Keratinocyte (primary cell): Measurements from ENCODE around the gene KRTAP1-5. TPM values are rescaled to one million over a fixed set of nuclear protein-coding genes. Genes with fewer than 3 reads are reported as not detected.

ENCODE experiments used
- DNase-seq: peaks from one replicate; pipeline ENCODE4 v3.0.0-alpha.2; 2011; ENCODE audit warnings: low read depth, missing footprints, low spot score
- FAIRE-seq: peaks from 2 replicates; lab custom pipeline; 2011; peaks lifted over from hg19 to GRCh38; lab: Jason Lieb, UNC
- H2AFZ ChIP-seq: 2 replicates; pipeline ENCODE4 v1.6.0; 2012; ENCODE audit warnings: low read length, control low read depth, inconsistent platforms; ENCODE audit not compliant: control insufficient read depth
- H3K27ac ChIP-seq: 2 replicates; pipeline ENCODE4 v1.5.1; 2011; ENCODE audit warnings: low read length; ENCODE audit not compliant: control insufficient read depth, insufficient read depth
- H3K27me3 ChIP-seq: 3 replicates; pipeline ENCODE4 v1.6.0; 2011; ENCODE audit warnings: low read length; ENCODE audit not compliant: control insufficient read depth, insufficient read depth; ENCODE audit errors: extremely low read depth
- H3K36me3 ChIP-seq, 2 experiments: 2 replicates in 1 of 2; 3 replicates in 1 of 2; pipeline ENCODE4 v1.5.1; 2011; ENCODE audit warnings: low read length in 2 of 2, mild to moderate bottlenecking in 1 of 2; ENCODE audit not compliant: control insufficient read depth in 2 of 2, insufficient read depth in 2 of 2; ENCODE audit errors: extremely low read depth in 1 of 2
- H3K4me1 ChIP-seq: 3 replicates; pipeline ENCODE4 v1.5.1; 2011; ENCODE audit warnings: low read length; ENCODE audit not compliant: control insufficient read depth, insufficient read depth; ENCODE audit errors: extremely low read depth
- H3K4me2 ChIP-seq: 3 replicates; pipeline ENCODE4 v1.6.0; 2011; ENCODE audit warnings: low read depth, low read length; ENCODE audit not compliant: control insufficient read depth, insufficient read depth; ENCODE audit errors: extremely low read depth
- H3K4me3 ChIP-seq, 3 experiments: fragments of 200-600 bp in 1 of 3; sonication (generic) in 1 of 3; 2 replicates in 2 of 3; 3 replicates in 1 of 3; pipeline ENCODE4 v1.5.1; 2011 to 2016; ENCODE audit warnings: low read length in 3 of 3, mild to moderate bottlenecking in 3 of 3, control low read depth in 2 of 3, inconsistent platforms in 1 of 3, low read depth in 1 of 3, mixed read lengths in 1 of 3, mixed run types in 1 of 3, moderate library complexity in 1 of 3; ENCODE audit not compliant: control insufficient read depth in 2 of 3, insufficient read depth in 2 of 3; ENCODE audit errors: extremely low read depth in 1 of 3
- H3K79me2 ChIP-seq: 2 replicates; pipeline ENCODE4 v1.6.0; 2012; ENCODE audit warnings: low read length; ENCODE audit not compliant: control insufficient read depth, insufficient read depth
- H3K9ac ChIP-seq: 3 replicates; pipeline ENCODE4 v1.6.0; 2011; ENCODE audit warnings: low read length; ENCODE audit not compliant: control insufficient read depth, insufficient read depth; ENCODE audit errors: extremely low read depth
- H3K9me1 ChIP-seq: 3 replicates; pipeline ENCODE4 v1.6.0; 2011; ENCODE audit warnings: low read length; ENCODE audit not compliant: control insufficient read depth, insufficient read depth; ENCODE audit errors: extremely low read depth
- H3K9me3 ChIP-seq: 2 replicates; pipeline ENCODE4 v1.5.1; 2012; ENCODE audit warnings: low read depth, low read length; ENCODE audit not compliant: control insufficient read depth
- H4K20me1 ChIP-seq: 3 replicates; pipeline ENCODE4 v1.6.0; 2011; ENCODE audit warnings: low read length; ENCODE audit not compliant: control insufficient read depth, insufficient read depth; ENCODE audit errors: extremely low read depth
- CTCF ChIP-seq, 3 experiments: IDR thresholded peaks in 1 of 3; conservative IDR thresholded peaks in 1 of 3; optimal IDR thresholded peaks in 1 of 3; 2 replicates in 2 of 3; 3 replicates in 1 of 3; pipeline versions ENCODE3 to v1.5.1; 2011; ENCODE audit warnings: low read length in 3 of 3, mild to moderate bottlenecking in 3 of 3, moderate library complexity in 2 of 3, control low read depth in 1 of 3, inconsistent platforms in 1 of 3; ENCODE audit not compliant: insufficient read depth in 2 of 3; ENCODE audit errors: extremely low read depth in 1 of 3
- EZH2 ChIP-seq: IDR thresholded peaks from one replicate; pipeline ENCODE4 v1.6.1; 2012; ENCODE audit warnings: inconsistent platforms, mild to moderate bottlenecking, low read length, moderate library complexity
- dilution Hi-C: fragments of 300-500 bp; cut with MboI; formaldehyde crosslinking; loops from one replicate; pipeline ENCODE4 v1.7.0; 2020; ENCODE audit warnings: low sequenced_read_pairs; ENCODE audit not compliant: extremely low pct_ligation_motif_present
- polyA plus RNA-seq, 5 experiments: library from polyadenylated mRNA; depleted of rRNA in 3 of 5; stranded (reverse) in 3 of 5; stranded (forward) in 1 of 5; unstranded in 1 of 5; fragments of >200 nt; gene quantifications; 1 replicate in 1 of 5; 2 replicates in 3 of 5; 3 replicates in 1 of 5; pipeline versions ENCODE4 v1.2.1 to v1.2.3, GENCODE V29; 2011 to 2012; ENCODE audit warnings: missing spikeins in 2 of 5, low read depth in 1 of 5, low replicate concordance in 1 of 5

The KRTAP1-5 gene
- polyA plus RNA-seq, 1 donor (not counting 4 experiments of a cell fraction or from before 2014, with no cell fraction given), result 0.08 TPM

GRCh38 chr17:41054025-41054424 is 27.0 kb upstream of the KRTAP1-5 start:
- H4K20me1 ChIP-seq, result no peaks in the 10 kb centered on the region
- H3K4me2 ChIP-seq, result no peak overlapping the region
- DNase-seq (no peak), FAIRE-seq (no peak)
- H3K79me2 ChIP-seq, result no peaks in the 10 kb centered on the region
- no peaks in the 10 kb centered on the region for H3K9me1 ChIP-seq
- H3K4me3 ChIP-seq, result no peak overlapping the region
- no peak overlapping the region for H2AFZ ChIP-seq
- TF ChIP-seq EZH2, result no peak
- TF ChIP-seq CTCF (optimal IDR thresholded peaks at IDR 0.05 in 1 of 3, IDR thresholded peaks at IDR 0.05 in 1 of 3, conservative IDR thresholded peaks at IDR 0.05 in 1 of 3; ENCODE audit: extremely low read depth in 1 of 3, insufficient read depth in 2 of 3, low read length in 3 of 3), result no peak
- no peaks in the 10 kb centered on the region for H3K36me3 ChIP-seq
- H3K9ac ChIP-seq, result no peak overlapping the region
- no peaks in the 10 kb centered on the region for H3K9me3 ChIP-seq
- peaks cover 3% of the 10 kb centered on the region for H3K4me1 ChIP-seq
- dilution Hi-C loops, result no loop called here
- no peaks in the 10 kb centered on the region for H3K27me3 ChIP-seq
- H3K27ac ChIP-seq, result no peak overlapping the region

- H3K27ac ChIP-seq, result no peak overlapping the region
- no peaks in the 10 kb centered on the region for H3K9me3 ChIP-seq
- H3K36me3 ChIP-seq, result no peaks in the 10 kb centered on the region
- DNase-seq, result no peak
- TF ChIP-seq CTCF (optimal IDR thresholded peaks at IDR 0.05 in 1 of 3, IDR thresholded peaks at IDR 0.05 in 1 of 3, conservative IDR thresholded peaks at IDR 0.05 in 1 of 3; ENCODE audit: extremely low read depth in 1 of 3, insufficient read depth in 2 of 3, low read length in 3 of 3) (no peak), EZH2 (no peak)
- no peaks in the 10 kb centered on the region for H3K9me1 ChIP-seq
- no peak overlapping the region for H2AFZ ChIP-seq
- no peak overlapping the region for H3K4me2 ChIP-seq
- H3K4me3 ChIP-seq, result no peak overlapping the region
- H3K9ac ChIP-seq, result no peak overlapping the region
- H3K79me2 ChIP-seq, result no peaks in the 10 kb centered on the region
- dilution Hi-C loops, result no loop called here
- no peaks in the 10 kb centered on the region for H4K20me1 ChIP-seq
- FAIRE-seq, result no peak
- H3K4me1 ChIP-seq, result peaks cover 13% of the 10 kb centered on the region
- H3K27me3 ChIP-seq, result no peaks in the 10 kb centered on the region
These were observed 25.6 kb upstream of the KRTAP1-5 start for GRCh38 chr17:41052566-41052965.
